Esophagus muscularis mucosa (tissue), 4 donors: ENCODE data around the gene FEV. TPM values are rescaled to one million over a fixed set of nuclear protein-coding genes. Genes with fewer than 3 reads are reported as not detected.
A peak's percentile ranks its signal among the peaks of the same experiment; 100 is the strongest.

Source experiments
- DNase-seq: peaks from one replicate; pipeline ENCODE4 v3.0.0-alpha.2; 2017; ENCODE audit errors: extremely low spot score
- H3K27ac ChIP-seq, 4 donors: fragments of 200-600 bp; sonication (generic); replicated peaks in 1 of 4; 1 replicate in 3 of 4; 2 replicates in 1 of 4; pipeline ENCODE4 v1.5.1; 2016 to 2019; ENCODE audit warnings: mild to moderate bottlenecking in 1 of 4
- H3K27me3 ChIP-seq, 4 donors: fragments of 200-600 bp; sonication (generic); one replicate each; pipeline versions ENCODE4 v1.5.1 to v1.6.0; 2016 to 2019
- H3K36me3 ChIP-seq, 4 donors: fragments of 200-600 bp; sonication (generic); one replicate each; pipeline ENCODE4 v1.5.1; 2016 to 2019
- H3K4me1 ChIP-seq, 4 donors: fragments of 200-600 bp; sonication (generic); one replicate each; pipeline ENCODE4 v1.5.1; 2016 to 2019
- H3K4me3 ChIP-seq, 4 donors: fragments of 200-600 bp; sonication (generic); 1 replicate in 2 of 4; 2 replicates in 2 of 4; pipeline ENCODE4 v1.5.1; 2016 to 2019; ENCODE audit warnings: mild to moderate bottlenecking in 4 of 4, moderate library complexity in 1 of 4
- H3K9me3 ChIP-seq, 4 donors: fragments of 200-600 bp; sonication (generic); 1 replicate in 3 of 4; 2 replicates in 1 of 4; pipeline ENCODE4 v1.5.1; 2016 to 2019
- CTCF ChIP-seq, 3 experiments: fragments of 200-600 bp in 2 of 3; fragments of 450-650 bp in 1 of 3; sonication (generic) in 2 of 3; IDR thresholded peaks; one replicate each; pipeline ENCODE4 v1.5.1; 2017 to 2019; ENCODE audit warnings: antibody characterized with exemption in 3 of 3, mild to moderate bottlenecking in 2 of 3, moderate library complexity in 1 of 3
- EP300 ChIP-seq: sonication (generic); formaldehyde crosslinking; IDR thresholded peaks from one replicate; pipeline ENCODE4 v1.6.1; 2017; ENCODE audit warnings: antibody characterized with exemption
- POLR2A ChIP-seq: fragments of 450-650 bp; IDR thresholded peaks from one replicate; pipeline ENCODE4 v1.6.1; 2017; ENCODE audit warnings: antibody characterized with exemption, moderate library complexity, mild to moderate bottlenecking, low read depth
- POLR2AphosphoS5 ChIP-seq, 2 donors: sonication (generic); formaldehyde crosslinking; IDR thresholded peaks; one replicate each; pipeline ENCODE4 v1.6.1; 2017; ENCODE audit warnings: antibody characterized with exemption in 2 of 2
- WGBS: methylation state at CpG from one replicate; pipeline ENCODE4 v1.1.5; 2018; 5-methylcytosine and 5-hydroxymethylcytosine counted together
- intact Hi-C: fragments of 100-400 bp; cut with DNase I; formaldehyde crosslinking; loops from one replicate; pipeline ENCODE4 v1.15.1; 2023
- total RNA-seq, 4 donors: library from RNA; depleted of rRNA; stranded (reverse); fragments of >200 nt; gene quantifications; one replicate each; pipeline versions ENCODE4 v1.1.0 to v1.2.1, GENCODE V29; 2016

FEV gene
- total RNA-seq, 4 donors from 2014 or later, result not detected

DNA sequence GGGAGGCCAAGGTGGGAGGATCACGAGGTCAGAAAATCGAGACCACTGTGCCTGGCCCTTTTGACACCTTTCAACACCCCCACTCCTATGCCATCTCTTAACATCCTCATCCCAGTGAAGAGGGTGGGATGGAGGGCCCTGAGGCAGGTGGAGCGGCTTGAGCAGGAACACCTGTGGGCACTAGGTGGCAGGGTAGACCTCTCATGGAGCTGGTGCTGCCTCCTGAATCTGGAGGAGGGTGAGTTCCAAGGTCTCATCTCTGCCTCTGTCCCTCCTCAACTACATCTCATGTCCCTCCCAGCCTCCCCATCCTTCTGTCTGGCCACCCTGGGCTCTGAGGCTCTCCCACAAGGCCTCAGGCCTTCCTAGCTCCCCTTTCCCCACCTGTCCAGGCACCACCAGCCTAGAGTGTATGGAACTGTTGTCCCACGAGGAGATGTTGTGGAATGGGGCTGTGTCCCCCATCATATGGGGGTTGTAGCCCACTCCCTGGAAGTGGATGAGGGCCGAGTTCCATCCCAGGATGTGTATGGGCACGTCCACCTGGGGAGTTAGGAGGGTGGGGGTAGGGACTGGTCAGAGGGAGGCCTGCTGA is 25.3 kb upstream of the FEV start:
- WGBS, result 56% methylated on average over 4 of the region's 6 CpGs
- H3K4me1 ChIP-seq, result no peaks in the 10 kb centered on the region
- no peak for DNase-seq
- TF ChIP-seq CTCF (IDR thresholded peaks at IDR 0.05) (peak in 1 of 3 experiments; percentile 2), POLR2A (no peak)
- H3K36me3 ChIP-seq, result no peaks in the 10 kb centered on the region
- no peak overlapping the region for H3K4me3 ChIP-seq
- peaks cover 0 to 60% (median 2%) of the 10 kb centered on the region in 4 donors for H3K27me3 ChIP-seq
- intact Hi-C loops, result no loop called here
- no peak overlapping the region for H3K27ac ChIP-seq
- H3K9me3 ChIP-seq, result peaks cover 0 to 3% (median 0%) of the 10 kb centered on the region in 4 donors

DNA sequence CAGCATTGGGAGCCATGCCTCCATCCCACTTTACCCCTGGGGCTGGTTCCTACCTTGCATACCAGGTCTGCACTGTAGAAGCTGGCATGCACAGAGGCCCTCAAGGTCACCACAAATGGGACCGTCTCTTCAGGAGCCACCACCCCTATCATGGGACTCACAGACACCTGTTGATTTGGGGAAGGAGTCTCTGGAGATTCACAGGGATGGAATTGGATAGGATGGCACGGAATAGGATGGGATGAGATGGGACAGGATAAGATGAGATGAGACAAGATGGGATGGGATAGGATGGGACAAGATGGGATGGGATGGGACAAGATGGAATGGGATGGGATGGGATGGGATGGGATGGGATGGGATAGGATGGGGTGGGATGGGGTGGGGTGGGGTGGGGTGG is 24.3 kb upstream of the FEV start:
- intact Hi-C loops, result no loop called here
- peaks cover 0 to 68% (median 6%) of the 10 kb centered on the region in 4 donors for H3K27me3 ChIP-seq
- H3K36me3 ChIP-seq, result no peaks in the 10 kb centered on the region
- H3K27ac ChIP-seq, result no peak overlapping the region
- 67% methylated on average over 2 of the region's 2 CpGs for WGBS
- no peak for DNase-seq
- TF ChIP-seq POLR2AphosphoS5 (IDR thresholded peaks at IDR 0.05) (no peak), CTCF (IDR thresholded peaks at IDR 0.05) (no peak), EP300 (no peak), POLR2A (no peak)
- H3K4me3 ChIP-seq, result no peak overlapping the region
- H3K9me3 ChIP-seq, result peaks cover 0 to 3% (median 0%) of the 10 kb centered on the region in 4 donors
- H3K4me1 ChIP-seq, result no peaks in the 10 kb centered on the region

DNA sequence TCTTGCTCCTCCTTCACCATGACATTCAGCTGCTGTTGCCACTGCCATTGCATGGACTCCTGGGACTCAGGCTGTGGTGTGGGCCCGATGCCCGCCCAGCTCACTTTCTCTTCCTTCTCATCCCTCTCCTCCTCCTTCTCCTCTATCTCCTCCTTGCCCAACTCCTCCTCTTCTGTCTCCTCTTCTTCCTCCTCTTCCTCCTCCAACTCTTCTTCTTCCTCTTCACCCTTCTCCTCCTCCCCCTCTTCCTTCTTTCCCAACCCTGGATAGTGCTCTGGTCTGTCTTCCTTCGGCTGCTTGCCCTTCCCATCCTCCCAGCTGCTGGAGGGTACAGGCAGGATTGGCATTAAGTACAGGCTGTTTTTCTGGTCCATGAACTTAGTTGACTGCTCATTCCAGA is 19.0 kb upstream of the FEV start:
- TF ChIP-seq EP300 (no peak), POLR2AphosphoS5 (IDR thresholded peaks at IDR 0.05) (no peak), POLR2A (no peak), CTCF (IDR thresholded peaks at IDR 0.05) (no peak)
- Histone ChIP-seq H3K36me3 (no peaks in the 10 kb centered on the region), H3K4me1 (peaks cover 21 to 25% (median 22%) of the 10 kb centered on the region in 4 donors), H3K4me3 (no peak overlapping the region), H3K27ac (no peak overlapping the region), H3K27me3 (peaks cover 5 to 95% (median 50%) of the 10 kb centered on the region in 4 donors), H3K9me3 (no peaks in the 10 kb centered on the region)
- intact Hi-C loops, result no loop called here
- 93% methylated on average over 3 of the region's 3 CpGs for WGBS
- DNase-seq, result no peak

- Histone ChIP-seq H3K4me3 (peak overlapping the region; percentile 18 to 36 (median 20)), H3K4me1 (peaks cover 21 to 25% (median 22%) of the 10 kb centered on the region in 4 donors), H3K36me3 (no peaks in the 10 kb centered on the region), H3K27ac (no peak overlapping the region), H3K9me3 (no peaks in the 10 kb centered on the region), H3K27me3 (peaks cover 5 to 95% (median 50%) of the 10 kb centered on the region in 4 donors)
- no peak for TF ChIP-seq EP300
- no peak for TF ChIP-seq POLR2AphosphoS5 (IDR thresholded peaks at IDR 0.05)
- TF ChIP-seq CTCF (IDR thresholded peaks at IDR 0.05), result no peak
- no peak for DNase-seq
- 12% methylated on average over 11 of the region's 20 CpGs for WGBS
- intact Hi-C loops, result no loop called here
Observed at GRCh38 chr2:219003267-219003634, 18.3 kb upstream of the FEV start.
